ENCODE data around the gene PRKAB2.
A peak's percentile ranks its signal among the peaks of the same experiment; 100 is the strongest.
"Not testable (repeated sequence)": the region's sequence is repeated elsewhere in the genome, so short reads cannot be mapped to it uniquely, and the experiment has no call there.

PRKAB2 gene

GRCh38 chr1:147171399-147172167, 687 bp downstream of the PRKAB2 start:
- DNase-seq, result peak; percentile 23

GRCh38 chr1:147169840-147170674, 2.2 kb downstream of the PRKAB2 start:
- DNase-seq, result no peak

- DNase-seq, result peak; percentile 16
These were observed 3.1 kb downstream of the PRKAB2 start for GRCh38 chr1:147169171-147169570.

DNA sequence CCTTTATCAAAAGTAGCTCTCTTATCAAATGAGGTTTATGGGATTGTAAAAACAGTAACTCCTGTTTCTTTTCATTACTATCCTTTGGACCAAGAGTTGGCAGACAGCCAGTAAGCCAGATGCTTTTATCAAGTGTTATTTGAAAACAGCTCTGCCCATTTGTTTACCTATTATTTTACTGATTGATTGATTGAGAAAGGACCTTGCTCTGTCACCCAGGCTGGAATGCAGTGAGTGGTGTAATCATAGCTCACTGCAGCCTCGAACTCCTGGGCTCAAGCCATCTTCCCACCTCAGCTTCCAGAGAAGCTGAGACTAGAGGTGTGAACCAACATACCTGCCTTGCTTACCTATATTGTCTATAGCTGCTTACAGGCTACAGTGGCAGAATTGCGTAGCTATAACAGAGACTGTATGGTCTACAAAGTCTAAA, 3.6 kb downstream of the PRKAB2 start:
- DNase-seq, result peak; percentile 34

GRCh38 chr1:147167365-147167764, 4.9 kb downstream of the PRKAB2 start:
- DNase-seq, result peak; percentile 96

- DNase-seq, result no peak
These were observed 9.3 kb downstream of the PRKAB2 start for GRCh38 chr1:147163019-147163418.

- DNase-seq, result no peak
These were observed 10.2 kb downstream of the PRKAB2 start for GRCh38 chr1:147162093-147162492.

DNA sequence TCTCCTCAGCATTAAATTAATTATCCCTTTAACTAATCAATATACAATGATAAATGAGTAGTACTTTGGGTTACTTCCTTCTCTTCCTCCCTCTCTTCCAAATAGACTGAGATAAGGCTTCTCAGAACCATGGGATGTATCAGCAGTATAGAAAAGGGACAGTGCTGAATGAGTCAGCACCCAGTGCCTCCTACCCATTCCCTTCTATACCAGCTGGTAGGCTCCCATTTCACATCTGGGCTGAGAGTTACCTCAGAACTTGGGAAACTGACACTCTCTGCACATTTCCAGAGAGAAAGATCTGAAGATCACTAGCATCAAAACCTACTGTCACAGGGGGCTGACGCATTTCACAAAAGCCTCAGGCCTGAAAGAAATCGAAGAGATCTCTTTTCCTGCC, 15.2 kb downstream of the PRKAB2 start:
- DNase-seq, result peak; percentile 5

DNA sequence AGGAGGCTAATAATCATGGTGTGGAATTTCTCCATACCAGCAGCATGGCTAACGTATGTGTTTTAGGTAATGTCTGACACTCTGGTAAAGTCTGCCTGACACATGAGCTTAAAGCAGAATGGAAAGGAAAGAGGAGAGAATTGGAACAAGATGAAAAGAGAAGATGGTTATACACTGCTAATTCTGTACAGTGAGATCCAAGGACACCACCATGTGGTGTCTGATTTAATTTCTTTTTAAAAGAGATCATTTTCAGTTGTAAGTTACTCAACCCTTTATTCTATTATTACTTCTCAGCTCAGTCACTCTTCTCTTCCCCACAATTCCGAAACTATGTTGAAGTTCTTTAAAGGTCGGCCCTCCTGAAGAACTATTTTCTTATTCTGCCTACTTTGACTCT, 15.6 kb downstream of the PRKAB2 start:
- no peak for DNase-seq

GRCh38 chr1:147152772-147153171, 19.5 kb downstream of the PRKAB2 start:
- no peak for DNase-seq

DNA sequence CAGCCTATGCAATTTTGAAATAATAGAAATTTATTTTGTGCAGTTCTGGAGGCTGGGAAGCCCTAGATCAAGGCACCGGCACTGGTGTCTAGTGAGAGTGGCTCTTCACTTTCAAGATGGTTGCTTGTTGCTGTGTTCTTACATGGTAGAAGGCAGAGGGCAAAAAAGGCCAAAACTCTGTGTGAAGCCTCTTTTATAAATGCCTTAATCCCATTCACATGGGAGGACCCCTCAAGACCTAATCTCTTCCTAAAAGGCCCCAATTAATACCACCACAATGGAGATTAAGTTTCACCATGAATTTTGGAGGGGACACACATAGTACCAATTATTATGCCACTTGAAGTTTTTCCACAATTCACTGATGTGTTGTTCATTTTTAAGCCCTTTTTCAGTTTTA, 21.0 kb downstream of the PRKAB2 start:
- no peak for DNase-seq

DNA sequence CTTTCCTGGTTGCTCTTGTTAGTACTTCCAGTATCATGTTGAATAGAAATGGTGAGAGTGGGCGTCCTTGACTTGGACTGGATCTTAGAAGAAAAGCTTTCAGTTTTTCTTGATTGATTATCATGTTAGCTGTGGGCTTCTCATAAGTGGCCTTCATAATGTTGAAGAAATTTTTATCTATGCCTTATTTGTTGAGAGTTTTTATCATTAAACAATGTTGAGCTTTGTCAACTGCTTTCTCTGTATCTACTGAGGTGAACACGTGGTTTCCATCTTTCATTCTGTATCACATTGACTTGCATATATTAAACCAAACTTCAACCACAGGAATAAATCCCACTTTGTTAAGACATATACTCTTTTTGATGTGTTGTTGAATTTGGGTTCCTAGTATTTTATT, 29.4 kb downstream of the PRKAB2 start:
- DNase-seq, result no peak

- DNase-seq, result not testable (repeated sequence)
These were observed 41.5 kb downstream of the PRKAB2 start for GRCh38 chr1:147130721-147131120.

DNA sequence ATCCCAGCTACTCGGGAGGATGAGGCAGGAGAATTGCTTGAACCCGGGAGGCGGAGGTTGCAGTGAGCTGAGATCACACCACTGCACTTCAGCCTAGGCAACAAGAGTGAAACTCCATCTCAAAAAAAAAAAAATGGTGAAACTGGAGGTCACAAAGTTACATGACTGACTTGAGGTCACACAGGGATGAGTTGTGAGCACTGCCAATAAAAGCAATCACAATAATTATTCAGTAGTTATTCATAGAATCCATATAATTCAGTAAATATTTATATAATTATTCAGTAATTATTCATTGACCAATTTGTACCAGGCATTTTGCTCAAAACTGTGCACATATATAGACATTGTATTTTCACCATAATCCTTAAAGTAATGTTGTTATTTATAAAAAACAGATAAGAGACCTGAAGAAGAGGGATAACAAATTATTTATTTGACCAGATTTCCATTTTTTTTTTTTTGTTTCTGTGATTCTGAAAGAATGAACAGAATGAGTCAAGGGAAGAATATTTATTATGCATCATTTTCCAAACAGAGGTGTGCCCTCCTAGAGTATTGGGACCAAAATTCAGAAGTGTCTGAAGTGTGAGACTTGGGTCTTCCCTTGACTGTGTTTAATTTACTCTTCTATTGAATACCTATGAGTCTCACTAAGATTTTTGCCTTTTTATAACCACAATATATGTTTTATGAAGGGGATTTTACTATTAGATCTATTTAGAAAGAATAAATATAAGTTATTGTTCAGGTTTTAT, 43.0 kb downstream of the PRKAB2 start:
- no peak for DNase-seq

DNA sequence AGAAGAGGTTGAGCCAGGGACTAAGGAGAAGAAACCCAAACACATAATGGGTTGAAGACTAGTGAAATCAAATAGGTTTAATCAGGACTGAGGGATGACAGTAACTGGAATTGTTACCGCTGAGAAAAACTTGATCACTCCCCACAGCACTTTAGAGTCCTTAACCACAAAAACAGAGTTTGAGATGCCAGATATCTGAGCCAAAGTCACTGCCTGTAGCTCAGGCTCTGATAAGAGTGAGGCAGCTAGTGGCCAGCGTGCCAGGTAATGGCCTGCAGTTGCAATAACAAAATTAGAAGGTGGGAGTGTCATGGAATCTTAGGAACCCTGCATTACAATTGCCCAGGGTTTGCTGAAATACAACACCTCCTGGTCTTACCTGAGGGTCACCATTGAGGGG, 48.0 kb downstream of the PRKAB2 start:
- no peak for DNase-seq

DNA sequence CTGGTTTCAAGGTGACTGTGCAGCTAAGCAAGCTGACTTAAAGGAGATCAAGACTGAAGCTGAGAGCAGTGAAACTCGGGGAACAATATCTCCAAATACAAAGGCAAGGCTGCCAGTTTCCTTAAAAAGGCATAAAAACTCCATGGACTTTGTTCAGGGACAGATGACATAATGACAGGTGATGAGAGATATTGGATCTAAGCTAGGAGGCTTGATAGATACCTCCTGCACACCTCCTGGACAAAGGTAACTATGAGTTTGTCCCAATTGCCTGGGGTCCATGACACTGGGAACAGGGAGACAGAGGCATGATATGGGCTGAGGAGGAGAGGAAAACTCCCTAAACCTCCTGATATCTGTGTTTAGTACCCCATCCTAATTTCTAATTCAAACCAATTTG, 55.2 kb downstream of the PRKAB2 start:
- no peak for DNase-seq

GRCh38 chr1:147115496-147115895, 56.8 kb downstream of the PRKAB2 start:
- DNase-seq, result no peak

DNA sequence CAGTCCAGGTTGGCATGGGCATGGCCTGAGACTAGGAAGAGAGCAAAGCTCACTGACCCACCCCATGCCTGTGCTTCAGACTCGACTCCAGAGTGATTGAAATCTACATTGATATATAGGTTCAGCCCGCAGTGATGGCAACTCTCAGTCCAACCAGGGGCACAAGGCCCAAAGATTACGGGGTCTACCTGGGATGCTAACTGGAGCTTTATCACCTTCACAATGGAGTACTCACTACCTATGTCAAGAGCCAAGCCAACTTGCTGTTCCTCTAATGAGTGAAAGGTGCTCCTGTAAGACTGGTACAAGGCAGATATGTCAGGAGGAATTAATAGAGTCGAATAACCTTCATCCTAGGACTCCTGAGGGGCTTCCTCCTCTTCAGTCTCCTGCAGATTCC, 57.2 kb downstream of the PRKAB2 start:
- DNase-seq, result not testable (repeated sequence)

DNA sequence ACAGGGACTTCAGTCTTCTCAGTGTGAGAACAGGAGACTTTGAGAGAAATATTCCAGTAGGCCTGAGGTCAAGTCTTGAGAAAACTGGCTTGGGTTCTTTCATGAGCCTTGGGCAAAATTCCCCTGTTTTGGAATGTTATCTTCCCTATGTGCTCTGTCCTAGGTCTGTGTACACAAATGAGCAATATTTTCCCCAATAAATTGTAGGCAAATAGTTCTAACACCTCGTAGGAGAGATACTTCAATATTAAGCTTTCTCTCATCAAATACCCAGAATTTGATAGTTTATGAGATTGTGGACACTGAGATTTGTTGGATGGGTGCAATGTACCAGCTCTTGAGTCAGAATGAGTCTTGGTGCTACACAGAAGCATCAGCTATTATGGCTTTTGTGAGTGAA, 57.9 kb downstream of the PRKAB2 start:
- not testable (repeated sequence) for DNase-seq

- DNase-seq, result no peak
These were observed 60.7 kb downstream of the PRKAB2 start for GRCh38 chr1:147111381-147112130.

DNA sequence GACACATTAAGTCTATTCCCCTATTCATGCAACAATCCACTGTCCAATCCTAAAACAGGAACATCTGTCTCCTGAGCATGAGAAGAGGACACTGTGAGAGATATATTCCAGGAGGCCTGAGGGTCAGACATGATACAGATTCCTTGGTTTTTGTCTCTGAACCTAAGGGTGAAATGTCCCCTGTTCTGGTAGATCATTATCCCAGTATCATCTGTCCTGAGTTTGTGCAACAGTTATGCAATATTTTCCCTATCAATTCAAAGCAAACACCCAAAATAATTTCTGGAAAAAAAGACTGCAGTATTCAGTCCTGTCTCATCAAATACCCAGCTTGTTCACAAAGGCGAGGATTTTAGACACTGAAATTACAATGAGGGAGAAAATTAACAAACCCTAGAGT, 61.4 kb downstream of the PRKAB2 start:
- DNase-seq, result no peak

DNA sequence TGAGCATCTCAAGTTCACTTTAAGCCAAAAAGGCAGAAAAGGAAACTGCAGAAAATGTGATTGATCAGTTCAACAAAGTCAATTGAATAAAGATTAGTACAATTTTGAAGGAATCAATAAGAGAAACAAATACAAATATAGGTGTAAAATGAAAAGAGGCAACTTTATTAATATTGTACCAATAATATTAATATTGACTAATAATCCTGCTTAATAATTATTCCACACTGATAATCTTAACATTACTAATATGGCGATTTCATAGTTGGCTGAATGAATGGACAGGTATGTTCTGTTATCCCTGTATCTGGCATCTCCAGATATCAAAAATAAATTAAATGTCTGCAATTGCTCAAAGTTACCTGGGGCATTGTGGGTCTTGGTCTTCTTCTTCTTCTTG, 61.8 kb downstream of the PRKAB2 start:
- no peak for DNase-seq

All from fibroblast of skin of abdomen (primary cell).